HEK293 (cell line): Measurements from ENCODE around the gene SPACA7.

Experiments
- KLF9 ChIP-seq: fragments of 450-650 bp; formaldehyde crosslinking; IDR thresholded peaks from 2 replicates; pipeline ENCODE4 v1.5.1; 2016; ENCODE audit warnings: missing biosample characterization, missing genetic modification characterization, low read depth
- PRDM10 ChIP-seq: fragments of 450-650 bp; formaldehyde crosslinking; IDR thresholded peaks from 2 replicates; pipeline ENCODE4 v1.5.1; 2016; ENCODE audit warnings: missing biosample characterization, missing genetic modification characterization
- PRDM6 ChIP-seq: fragments of 450-650 bp; formaldehyde crosslinking; IDR thresholded peaks from 2 replicates; pipeline ENCODE4 v1.5.1; 2017; ENCODE audit warnings: missing biosample characterization, missing genetic modification characterization
- SCRT1 ChIP-seq: fragments of 450-650 bp; formaldehyde crosslinking; IDR thresholded peaks from 2 replicates; pipeline ENCODE4 v1.5.1; 2016; ENCODE audit warnings: missing biosample characterization, missing genetic modification characterization, borderline replicate concordance
- SCRT2 ChIP-seq: fragments of 450-650 bp; formaldehyde crosslinking; IDR thresholded peaks from 2 replicates; pipeline ENCODE4 v1.5.1; 2016; ENCODE audit warnings: missing biosample characterization, missing genetic modification characterization
- TSHZ1 ChIP-seq: fragments of 450-650 bp; formaldehyde crosslinking; IDR thresholded peaks from 2 replicates; pipeline ENCODE4 v1.5.1; 2016; ENCODE audit warnings: missing biosample characterization, missing genetic modification characterization, borderline replicate concordance
- ZBTB49 ChIP-seq: fragments of 450-650 bp; formaldehyde crosslinking; IDR thresholded peaks from 2 replicates; pipeline ENCODE4 v1.5.1; 2016; ENCODE audit warnings: missing biosample characterization, missing genetic modification characterization, low read depth
- ZNF114 ChIP-seq: fragments of 450-650 bp; formaldehyde crosslinking; IDR thresholded peaks from 2 replicates; pipeline ENCODE4 v1.5.0; 2017; ENCODE audit warnings: missing biosample characterization, missing genetic modification characterization
- ZNF16 ChIP-seq: fragments of 450-650 bp; formaldehyde crosslinking; IDR thresholded peaks from 2 replicates; pipeline ENCODE4 v1.5.1; 2016; ENCODE audit warnings: low read depth, missing biosample characterization, missing genetic modification characterization
- ZNF2 ChIP-seq: fragments of 450-650 bp; formaldehyde crosslinking; IDR thresholded peaks from 2 replicates; pipeline ENCODE4 v1.5.1; 2016; ENCODE audit warnings: missing biosample characterization, missing genetic modification characterization
- ZNF211 ChIP-seq: fragments of 450-650 bp; formaldehyde crosslinking; IDR thresholded peaks from 2 replicates; pipeline ENCODE4 v1.5.1; 2016; ENCODE audit warnings: low read depth, missing biosample characterization, missing genetic modification characterization
- ZNF214 ChIP-seq: fragments of 450-650 bp; formaldehyde crosslinking; IDR thresholded peaks from 2 replicates; pipeline ENCODE4 v1.5.1; 2017; ENCODE audit warnings: missing biosample characterization, mild to moderate bottlenecking, missing genetic modification characterization, borderline replicate concordance
- ZNF274 ChIP-seq, 2 experiments: fragments of 200-500 bp in 1 of 2; fragments of 450-650 bp in 1 of 2; sonication (Bioruptor generic) in 1 of 2; formaldehyde crosslinking in 1 of 2; IDR thresholded peaks; 2 replicates each; pipeline versions ENCODE4 v1.5.1 to v1.6.1; 2014 to 2016; ENCODE audit warnings: borderline replicate concordance in 1 of 2, inconsistent platforms in 1 of 2, low read length in 1 of 2, missing biosample characterization in 1 of 2, missing genetic modification characterization in 1 of 2
- ZNF362 ChIP-seq: fragments of 450-650 bp; formaldehyde crosslinking; IDR thresholded peaks from 2 replicates; pipeline ENCODE4 v1.5.1; 2016; ENCODE audit warnings: missing biosample characterization, missing genetic modification characterization
- ZNF394 ChIP-seq: fragments of 450-650 bp; formaldehyde crosslinking; IDR thresholded peaks from 2 replicates; pipeline ENCODE4 v1.5.1; 2016; ENCODE audit warnings: missing biosample characterization, missing genetic modification characterization, mild to moderate bottlenecking, moderate library complexity, borderline replicate concordance
- ZNF423 ChIP-seq: fragments of 450-650 bp; formaldehyde crosslinking; IDR thresholded peaks from 2 replicates; pipeline ENCODE4 v1.5.1; 2016; ENCODE audit warnings: missing biosample characterization, missing genetic modification characterization
- ZNF513 ChIP-seq: fragments of 450-650 bp; IDR thresholded peaks from 2 replicates; pipeline ENCODE4 v1.5.1; 2018; ENCODE audit warnings: missing biosample characterization, missing genetic modification characterization
- ZNF623 ChIP-seq: fragments of 450-650 bp; formaldehyde crosslinking; IDR thresholded peaks from 2 replicates; pipeline ENCODE4 v1.5.1; 2016; ENCODE audit warnings: missing biosample characterization, missing genetic modification characterization
- ZNF645 ChIP-seq: fragments of 450-650 bp; formaldehyde crosslinking; IDR thresholded peaks from 2 replicates; pipeline ENCODE4; 2016; ENCODE audit warnings: missing biosample characterization, missing genetic modification characterization
- ZNF670 ChIP-seq: fragments of 450-650 bp; formaldehyde crosslinking; IDR thresholded peaks from 2 replicates; pipeline ENCODE4 v1.5.1; 2016; ENCODE audit warnings: missing biosample characterization, missing genetic modification characterization, low read depth
- ZNF777 ChIP-seq: fragments of 450-650 bp; formaldehyde crosslinking; IDR thresholded peaks from 2 replicates; pipeline ENCODE4 v1.5.1; 2017; ENCODE audit warnings: missing biosample characterization, missing genetic modification characterization, borderline replicate concordance
- ZNF830 ChIP-seq: fragments of 450-650 bp; IDR thresholded peaks from 2 replicates; pipeline ENCODE4 v1.5.0; 2018; ENCODE audit warnings: missing biosample characterization, missing genetic modification characterization, low read depth, mild to moderate bottlenecking, moderate library complexity

Gene SPACA7

GRCh38 chr13:112346173-112346898, 29.8 kb upstream of the SPACA7 start (continued):
- TF ChIP-seq TSHZ1 (tag by site-specific recombination) (peak; percentile 95), ZNF670 (tag by site-specific recombination) (no peak), ZNF274 (IDR thresholded peaks at IDR 0.05; ENCODE audit: low read length) (no peak), ZNF274 (tag by site-specific recombination; IDR thresholded peaks at IDR 0.05; ENCODE audit: borderline replicate concordance) (no peak), ZNF362 (tag by site-specific recombination) (no peak), ZNF2 (peak; percentile 80), ZNF211 (tag by site-specific recombination) (no peak), ZNF423 (tag by site-specific recombination) (peak; percentile 61; the same call in 1 of the 2 replicates), SCRT2 (tag by site-specific recombination) (peak; percentile 59; the same call in 1 of the 2 replicates), ZNF16 (tag by site-specific recombination) (no peak), ZNF394 (tag by site-specific recombination) (peak; percentile 85; the same call in 1 of the 2 replicates), SCRT1 (tag by site-specific recombination) (peak; percentile 68), ZNF513 (tag by site-specific recombination) (no peak), PRDM6 (tag by site-specific recombination) (peak; percentile 97), ZNF830 (no peak), KLF9 (tag by site-specific recombination) (peak; percentile 58; the same call in 1 of the 2 replicates), PRDM10 (no peak; the same call in 1 of the 2 replicates), ZNF214 (tag by site-specific recombination) (no peak), ZNF645 (tag by site-specific recombination) (peak; percentile 98), ZNF114 (no peak), ZNF623 (peak; percentile 35), ZNF777 (tag by site-specific recombination) (no peak), ZBTB49 (tag by site-specific recombination) (no peak)
